ENCODE data around the gene MCM8. TPM values are rescaled to one million over a fixed set of nuclear protein-coding genes. Genes with fewer than 3 reads are reported as not detected.

The MCM8 gene
- total and polyA plus RNA-seq, 2 experiments from 2014 or later: 10.6 to 30.4 TPM

GRCh38 chr20:5933802-5934436 lies 16.5 kb upstream of the MCM8 start (continued):
- TF ChIP-seq JUNB (IDR thresholded peaks at IDR 0.05; ENCODE audit: unreplicated experiment): no peak

DNA sequence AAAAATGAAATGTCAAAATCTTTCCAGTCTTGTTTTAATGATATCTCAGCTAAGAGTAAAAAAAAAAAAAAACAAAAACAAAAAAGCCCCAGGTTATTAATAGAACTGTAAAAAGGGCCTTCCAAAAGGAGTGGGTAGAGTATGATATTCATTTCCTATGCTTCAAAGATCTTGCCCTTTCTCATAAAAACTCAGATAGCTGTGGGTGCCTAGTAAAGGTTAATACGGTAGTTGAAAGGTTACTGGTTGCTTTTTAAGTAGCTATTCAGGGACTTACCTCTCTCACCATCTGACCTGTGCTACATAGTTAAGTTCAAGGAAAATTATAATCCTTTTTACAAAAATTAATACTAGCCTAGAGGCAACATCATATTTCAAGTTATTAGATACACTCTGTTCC lies 15.1 kb upstream of the MCM8 start:
- ATAC-seq (no peak), DNase-seq (ENCODE audit: low spot score) (no peak)
- Histone ChIP-seq H2AFZ (no peak overlapping the region), H3K9me2 (ENCODE audit: insufficient read depth) (no peaks in the 10 kb centered on the region), H3K79me2 (replicated peaks; ENCODE audit: insufficient read depth) (no peaks in the 10 kb centered on the region), H3K27me3 (ENCODE audit: insufficient read depth) (no peaks in the 10 kb centered on the region), H4K20me1 (replicated peaks; ENCODE audit: insufficient read depth) (no peaks in the 10 kb centered on the region), H3K4me1 (ENCODE audit: insufficient read depth) (no peaks in the 10 kb centered on the region), H3K4me3 (no peak overlapping the region), H3F3A (replicated peaks; ENCODE audit: low read depth) (no peaks in the 10 kb centered on the region), H3K27ac (ENCODE audit: low read depth) (no peak overlapping the region), H3K36me3 (ENCODE audit: insufficient read depth) (peaks cover 14% of the 10 kb centered on the region), H3K4me2 (no peak overlapping the region)
- no peak overlapping the region for H3K27ac Mint-ChIP-seq
- no peak overlapping the region for H3K4me3 Mint-ChIP-seq
- no peaks in the 10 kb centered on the region; the same call in 2 of the 3 replicates for H3K9me3 Mint-ChIP-seq
- H3K36me3 Mint-ChIP-seq (ENCODE audit: low read depth): peaks cover 17% of the 10 kb centered on the region
- H3K27me3 Mint-ChIP-seq (ENCODE audit: insufficient read depth, low read depth, poor library complexity): no peaks in the 10 kb centered on the region
- TF ChIP-seq, protein P1, sequence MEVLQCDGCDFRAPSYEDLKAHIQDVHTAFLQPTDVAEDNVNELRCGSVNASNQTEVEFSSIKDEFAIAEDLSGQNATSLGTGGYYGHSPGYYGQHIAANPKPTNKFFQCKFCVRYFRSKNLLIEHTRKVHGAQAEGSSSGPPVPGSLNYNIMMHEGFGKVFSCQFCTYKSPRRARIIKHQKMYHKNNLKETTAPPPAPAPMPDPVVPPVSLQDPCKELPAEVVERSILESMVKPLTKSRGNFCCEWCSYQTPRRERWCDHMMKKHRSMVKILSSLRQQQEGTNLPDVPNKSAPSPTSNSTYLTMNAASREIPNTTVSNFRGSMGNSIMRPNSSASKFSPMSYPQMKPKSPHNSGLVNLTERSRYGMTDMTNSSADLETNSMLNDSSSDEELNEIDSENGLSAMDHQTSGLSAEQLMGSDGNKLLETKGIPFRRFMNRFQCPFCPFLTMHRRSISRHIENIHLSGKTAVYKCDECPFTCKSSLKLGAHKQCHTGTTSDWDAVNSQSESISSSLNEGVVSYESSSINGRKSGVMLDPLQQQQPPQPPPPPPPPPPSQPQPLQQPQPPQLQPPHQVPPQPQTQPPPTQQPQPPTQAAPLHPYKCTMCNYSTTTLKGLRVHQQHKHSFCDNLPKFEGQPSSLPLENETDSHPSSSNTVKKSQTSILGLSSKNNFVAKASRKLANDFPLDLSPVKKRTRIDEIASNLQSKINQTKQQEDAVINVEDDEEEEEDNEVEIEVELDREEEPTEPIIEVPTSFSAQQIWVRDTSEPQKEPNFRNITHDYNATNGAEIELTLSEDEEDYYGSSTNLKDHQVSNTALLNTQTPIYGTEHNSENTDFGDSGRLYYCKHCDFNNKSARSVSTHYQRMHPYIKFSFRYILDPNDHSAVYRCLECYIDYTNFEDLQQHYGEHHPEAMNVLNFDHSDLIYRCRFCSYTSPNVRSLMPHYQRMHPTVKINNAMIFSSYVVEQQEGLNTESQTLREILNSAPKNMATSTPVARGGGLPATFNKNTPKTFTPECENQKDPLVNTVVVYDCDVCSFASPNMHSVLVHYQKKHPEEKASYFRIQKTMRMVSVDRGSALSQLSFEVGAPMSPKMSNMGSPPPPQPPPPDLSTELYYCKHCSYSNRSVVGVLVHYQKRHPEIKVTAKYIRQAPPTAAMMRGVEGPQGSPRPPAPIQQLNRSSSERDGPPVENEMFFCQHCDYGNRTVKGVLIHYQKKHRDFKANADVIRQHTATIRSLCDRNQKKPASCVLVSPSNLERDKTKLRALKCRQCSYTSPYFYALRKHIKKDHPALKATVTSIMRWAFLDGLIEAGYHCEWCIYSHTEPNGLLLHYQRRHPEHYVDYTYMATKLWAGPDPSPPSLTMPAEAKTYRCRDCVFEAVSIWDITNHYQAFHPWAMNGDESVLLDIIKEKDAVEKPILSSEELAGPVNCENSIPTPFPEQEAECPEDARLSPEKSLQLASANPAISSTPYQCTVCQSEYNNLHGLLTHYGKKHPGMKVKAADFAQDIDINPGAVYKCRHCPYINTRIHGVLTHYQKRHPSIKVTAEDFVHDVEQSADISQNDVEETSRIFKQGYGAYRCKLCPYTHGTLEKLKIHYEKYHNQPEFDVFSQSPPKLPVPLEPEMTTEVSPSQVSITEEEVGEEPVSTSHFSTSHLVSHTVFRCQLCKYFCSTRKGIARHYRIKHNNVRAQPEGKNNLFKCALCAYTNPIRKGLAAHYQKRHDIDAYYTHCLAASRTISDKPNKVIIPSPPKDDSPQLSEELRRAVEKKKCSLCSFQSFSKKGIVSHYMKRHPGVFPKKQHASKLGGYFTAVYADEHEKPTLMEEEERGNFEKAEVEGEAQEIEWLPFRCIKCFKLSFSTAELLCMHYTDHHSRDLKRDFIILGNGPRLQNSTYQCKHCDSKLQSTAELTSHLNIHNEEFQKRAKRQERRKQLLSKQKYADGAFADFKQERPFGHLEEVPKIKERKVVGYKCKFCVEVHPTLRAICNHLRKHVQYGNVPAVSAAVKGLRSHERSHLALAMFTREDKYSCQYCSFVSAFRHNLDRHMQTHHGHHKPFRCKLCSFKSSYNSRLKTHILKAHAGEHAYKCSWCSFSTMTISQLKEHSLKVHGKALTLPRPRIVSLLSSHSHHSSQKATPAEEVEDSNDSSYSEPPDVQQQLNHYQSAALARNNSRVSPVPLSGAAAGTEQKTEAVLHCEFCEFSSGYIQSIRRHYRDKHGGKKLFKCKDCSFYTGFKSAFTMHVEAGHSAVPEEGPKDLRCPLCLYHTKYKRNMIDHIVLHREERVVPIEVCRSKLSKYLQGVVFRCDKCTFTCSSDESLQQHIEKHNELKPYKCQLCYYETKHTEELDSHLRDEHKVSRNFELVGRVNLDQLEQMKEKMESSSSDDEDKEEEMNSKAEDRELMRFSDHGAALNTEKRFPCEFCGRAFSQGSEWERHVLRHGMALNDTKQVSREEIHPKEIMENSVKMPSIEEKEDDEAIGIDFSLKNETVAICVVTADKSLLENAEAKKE (CRISPR knock-in tag; IDR thresholded peaks at IDR 0.05): no peak
- no peak for TF ChIP-seq EZH2phosphoT487 (IDR thresholded peaks at IDR 0.05; ENCODE audit: unreplicated experiment)
- no peaks in the 10 kb centered on the region for H3K4me1 Mint-ChIP-seq

DNA sequence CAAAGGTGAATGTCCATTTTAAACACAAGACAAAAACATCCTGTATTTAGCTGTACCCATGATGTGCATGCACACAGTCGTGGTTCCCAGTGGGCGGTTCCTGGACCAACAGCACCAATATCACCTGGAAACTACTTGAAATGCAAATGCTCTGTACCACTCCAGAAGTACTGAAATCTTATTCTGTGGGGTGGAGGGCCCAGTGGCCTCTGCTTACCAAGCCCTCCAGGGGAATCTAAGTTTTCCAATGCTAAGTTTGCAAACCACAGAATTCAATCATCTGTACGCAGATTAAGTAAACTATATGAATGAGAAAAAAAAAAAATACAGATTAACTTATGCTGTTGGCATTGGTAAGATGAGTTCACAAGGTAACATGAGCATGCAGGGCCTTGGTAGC lies 14.2 kb upstream of the MCM8 start:
- no peaks in the 10 kb centered on the region for H3F3A ChIP-seq (replicated peaks; ENCODE audit: low read depth)
- H3K36me3 ChIP-seq (ENCODE audit: insufficient read depth): peaks cover 17% of the 10 kb centered on the region
- H3K27ac Mint-ChIP-seq: no peak overlapping the region
- H3K4me3 Mint-ChIP-seq: no peak overlapping the region
- no peaks in the 10 kb centered on the region for H3K9me2 ChIP-seq (ENCODE audit: insufficient read depth)
- ATAC-seq (no peak), DNase-seq (ENCODE audit: low spot score) (no peak)
- no peak overlapping the region for H3K4me2 ChIP-seq
- H3K36me3 Mint-ChIP-seq (ENCODE audit: low read depth): peaks cover 24% of the 10 kb centered on the region
- H3K4me3 ChIP-seq: no peak overlapping the region
- H3K27ac ChIP-seq (ENCODE audit: low read depth): no peak overlapping the region
- no peak overlapping the region for H2AFZ ChIP-seq
- no peaks in the 10 kb centered on the region for H3K79me2 ChIP-seq (replicated peaks; ENCODE audit: insufficient read depth)
- no peaks in the 10 kb centered on the region for H3K4me1 ChIP-seq (ENCODE audit: insufficient read depth)
- H3K27me3 ChIP-seq (ENCODE audit: insufficient read depth): no peaks in the 10 kb centered on the region
- no peaks in the 10 kb centered on the region for H3K27me3 Mint-ChIP-seq (ENCODE audit: insufficient read depth, low read depth, poor library complexity)
- no peaks in the 10 kb centered on the region for H4K20me1 ChIP-seq (replicated peaks; ENCODE audit: insufficient read depth)
- no peaks in the 10 kb centered on the region for H3K4me1 Mint-ChIP-seq
- no peaks in the 10 kb centered on the region; the same call in 2 of the 3 replicates for H3K9me3 Mint-ChIP-seq
- TF ChIP-seq NANOG (IDR thresholded peaks at IDR 0.05; ENCODE audit: borderline replicate concordance) (no peak), ZNF114 (CRISPR knock-in tag; IDR thresholded peaks at IDR 0.05) (no peak)

Measured in GM23338 (cell line).